GM03348 (cell line): ENCODE measurements around the gene TMEM253.
A peak's percentile ranks its signal among the peaks of the same experiment; 100 is the strongest.

Source experiments
- DNase-seq: peaks from one replicate; pipeline ENCODE4 v3.0.0; 2012; ENCODE audit warnings: low spot score

The TMEM253 gene

DNA sequence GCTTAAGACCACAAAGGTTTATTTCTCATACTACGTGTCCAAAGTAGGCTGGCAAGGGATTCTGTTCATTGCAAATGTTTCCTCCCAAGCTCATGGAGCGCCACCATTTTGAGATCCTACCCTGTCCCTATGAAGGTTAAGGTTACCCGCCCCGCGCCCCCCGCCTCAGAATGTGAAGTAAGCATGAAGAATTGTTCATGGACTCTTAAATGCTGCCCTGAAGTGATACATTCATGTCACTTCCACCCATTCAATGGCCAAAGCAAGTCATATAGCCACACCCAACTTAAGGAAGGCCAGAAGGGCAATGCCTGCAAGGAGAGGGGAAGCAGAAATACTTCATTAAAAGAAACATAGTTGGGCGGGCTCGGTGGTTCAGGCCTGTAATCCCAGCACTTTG is 4.2 kb downstream of the TMEM253 start:
- no peak for DNase-seq

- no peak for DNase-seq
Measured at GRCh38 chr14:21106176-21106497, 5.3 kb downstream of the TMEM253 start.

DNA sequence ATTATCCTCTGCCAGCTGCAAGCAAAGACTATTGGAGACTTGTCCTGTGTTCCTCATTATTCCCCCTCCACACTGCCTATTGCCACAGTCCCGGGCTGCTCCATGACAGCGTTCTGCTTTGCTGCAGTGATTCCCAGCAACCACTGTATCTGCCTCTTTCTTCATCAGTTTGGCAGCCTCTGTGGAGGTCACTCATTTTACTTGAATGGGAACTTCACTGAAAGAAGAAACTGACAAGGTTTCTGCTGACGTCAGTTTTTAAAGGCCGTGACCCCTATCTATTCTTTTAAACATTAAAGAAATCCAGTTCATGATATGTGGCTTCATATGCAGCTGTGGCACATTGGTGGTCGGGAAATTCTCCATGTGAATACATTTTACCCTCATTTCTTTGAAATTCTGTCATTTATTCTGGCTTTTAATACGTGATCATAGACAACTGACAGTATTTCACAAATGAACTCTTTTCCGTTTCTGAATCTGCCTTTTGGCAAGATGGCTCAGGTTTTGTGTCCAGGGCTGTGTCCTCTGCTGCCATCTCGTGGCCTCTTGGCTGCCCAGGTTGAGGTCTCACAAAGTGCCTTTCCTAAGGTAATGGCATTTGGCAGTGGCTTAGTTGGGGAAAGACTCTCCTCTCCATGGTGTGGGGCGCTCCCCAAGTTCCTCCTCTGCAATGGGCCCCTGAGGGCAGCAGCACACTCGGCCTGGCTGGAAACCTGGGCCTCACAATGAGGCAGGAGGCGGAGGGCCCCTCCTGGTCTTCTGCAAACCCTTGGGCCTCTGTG is 5.8 kb downstream of the TMEM253 start:
- DNase-seq = peak; percentile 83

DNA sequence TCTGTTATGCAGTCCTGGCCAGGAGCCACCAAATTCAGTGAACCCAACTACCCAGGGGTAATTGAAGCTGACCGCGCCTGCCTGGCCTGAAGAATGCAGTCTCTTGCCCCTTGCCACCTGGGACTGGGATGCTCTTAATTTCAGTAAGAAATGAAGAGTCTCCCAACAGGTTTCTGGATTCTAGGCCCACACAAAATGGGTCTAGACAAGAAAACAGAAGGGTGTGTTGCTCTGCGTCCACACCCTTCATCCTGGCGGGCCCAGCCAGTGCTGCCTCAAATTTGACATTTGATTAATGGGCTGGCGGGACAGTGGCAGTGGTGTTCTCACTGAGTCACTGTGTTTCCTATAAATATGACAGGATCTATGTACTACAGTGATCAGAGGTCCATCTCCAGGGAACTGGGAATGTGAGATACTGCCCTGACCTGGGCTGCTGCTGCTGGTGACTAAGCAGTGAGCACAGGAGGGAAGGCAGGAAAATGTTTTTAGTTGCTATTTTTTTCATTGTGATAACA is 6.5 kb downstream of the TMEM253 start:
- DNase-seq = no peak

- no peak for DNase-seq
Measured at GRCh38 chr14:21108791-21109190, 7.9 kb downstream of the TMEM253 start.

GRCh38 chr14:21109377-21110138 is 8.7 kb downstream of the TMEM253 start:
- DNase-seq = no peak

DNA sequence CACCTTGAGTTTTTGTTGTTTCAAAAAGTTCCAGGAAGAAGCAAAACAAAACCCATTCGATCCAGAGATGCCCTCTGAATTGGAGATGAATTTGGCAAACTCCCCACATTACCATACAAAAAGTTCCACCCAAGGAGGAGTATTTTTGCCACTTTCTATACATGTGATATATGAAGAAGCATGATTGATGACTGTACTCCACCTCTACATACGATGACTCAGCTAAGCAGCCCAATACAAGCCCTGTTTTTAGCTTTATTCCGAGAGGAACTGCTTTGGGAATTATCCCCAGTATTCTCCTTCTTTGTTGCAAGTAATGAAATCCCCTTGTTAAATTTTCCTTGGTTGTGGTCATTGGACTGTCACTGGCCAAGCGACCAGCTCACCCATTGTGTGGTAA is 11.4 kb downstream of the TMEM253 start:
- no peak for DNase-seq

DNA sequence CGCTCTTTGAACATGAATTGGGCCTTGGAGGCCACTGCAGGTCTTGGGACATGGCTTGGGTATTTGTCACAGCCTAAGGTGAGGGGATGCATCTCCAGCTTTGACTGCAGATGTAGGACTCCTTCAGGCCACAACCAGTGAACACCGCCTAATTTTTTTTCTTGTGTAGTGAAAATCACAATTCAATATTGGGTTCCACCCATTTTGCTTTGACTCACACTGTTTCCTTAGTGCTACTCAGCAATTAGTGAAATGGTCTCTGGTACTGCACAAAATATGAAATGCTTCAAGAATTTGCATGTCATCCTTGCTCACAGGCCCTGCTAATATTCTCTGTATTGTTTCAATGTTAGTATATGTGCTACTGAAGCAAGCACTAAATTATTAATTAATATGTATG is 12.5 kb downstream of the TMEM253 start:
- DNase-seq = no peak

- no peak for DNase-seq
Measured at GRCh38 chr14:21118933-21119332, 18.1 kb downstream of the TMEM253 start.

- DNase-seq = no peak
Measured at GRCh38 chr14:21120686-21121085, 19.8 kb downstream of the TMEM253 start.

- no peak for DNase-seq
Measured at GRCh38 chr14:21121122-21121521, 20.3 kb downstream of the TMEM253 start.

- DNase-seq = no peak
Measured at GRCh38 chr14:21123429-21123828, 22.6 kb downstream of the TMEM253 start.

GRCh38 chr14:21133901-21134300 is 33.0 kb downstream of the TMEM253 start:
- DNase-seq = no peak

GRCh38 chr14:21136024-21136423 is 35.2 kb downstream of the TMEM253 start:
- DNase-seq = peak; percentile 62

DNA sequence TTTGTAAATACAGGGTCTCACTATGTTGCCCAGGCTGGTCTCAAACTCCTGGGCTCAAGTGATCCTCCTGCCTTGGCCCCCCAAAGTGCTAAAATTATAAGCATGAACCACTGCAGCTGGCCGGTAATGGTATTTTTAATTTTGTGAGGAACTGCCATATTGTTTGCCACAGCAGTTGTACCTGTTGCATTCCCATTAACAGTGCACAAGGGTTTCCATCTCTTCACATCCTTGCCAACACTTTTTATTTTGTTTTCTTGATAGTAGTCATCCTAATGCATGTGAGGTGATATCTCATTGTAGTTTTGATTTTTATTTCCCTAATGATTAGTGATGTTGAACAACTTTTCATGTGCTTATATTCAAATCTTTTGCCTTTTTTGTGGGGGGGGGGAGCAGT is 41.5 kb downstream of the TMEM253 start:
- no peak for DNase-seq

- DNase-seq = no peak
Measured at GRCh38 chr14:21145437-21145836, 44.6 kb downstream of the TMEM253 start.

GRCh38 chr14:21149641-21150367 is 48.9 kb downstream of the TMEM253 start:
- no peak for DNase-seq
